CD8-positive, alpha-beta memory T cell (primary cell): ENCODE data around the gene CPEB4. TPM values are rescaled to one million over a fixed set of nuclear protein-coding genes. Genes with fewer than 3 reads are reported as not detected.
A peak's percentile ranks its signal among the peaks of the same experiment; 100 is the strongest.

Experiments used
- CTCF ChIA-PET: fragments of 350-600 bp; sonication (Branson Sonifier 250); formaldehyde crosslinking; loops from one replicate; lab custom pipeline; 2021; ENCODE audit warnings: antibody characterized with exemption; lab: Charles Lee
- POLR2A ChIA-PET: fragments of 350-600 bp; sonication (Branson Sonifier 250); formaldehyde crosslinking; loops from one replicate; lab custom pipeline; 2021; ENCODE audit warnings: antibody characterized with exemption; lab: Charles Lee
- DNase-seq, 5 donors: peaks; one replicate each; pipeline versions ENCODE4 v3.0.0 to v3.0.0-alpha.2; 2020 to 2022; ENCODE audit warnings: mixed read lengths in 1 of 5
- H3K27ac ChIP-seq: one replicate; pipeline ENCODE4 v1.7.0; 2013; ENCODE audit warnings: low read depth, mild to moderate bottlenecking, low read length, moderate library complexity
- H3K27me3 ChIP-seq: 2 replicates; pipeline ENCODE4 v1.7.0; 2013; ENCODE audit warnings: low read length, mild to moderate bottlenecking; ENCODE audit not compliant: insufficient read depth, poor library complexity, severe bottlenecking
- H3K36me3 ChIP-seq: 2 replicates; pipeline ENCODE4 v1.7.0; 2013; ENCODE audit warnings: mild to moderate bottlenecking, low read length, moderate library complexity; ENCODE audit not compliant: insufficient read depth
- H3K4me1 ChIP-seq: 2 replicates; pipeline ENCODE4 v1.7.0; 2013; ENCODE audit warnings: mild to moderate bottlenecking, low read length, moderate library complexity; ENCODE audit not compliant: insufficient read depth
- H3K4me3 ChIP-seq: 2 replicates; pipeline ENCODE4 v1.7.0; 2013; ENCODE audit warnings: mild to moderate bottlenecking, low read length
- H3K9me3 ChIP-seq: 2 replicates; pipeline ENCODE4 v1.7.0; 2013; ENCODE audit warnings: mild to moderate bottlenecking, low read length
- H3K27ac Mint-ChIP-seq, 8 donors: one replicate each; pipeline ENCODE4 v1.8.0; 2020 to 2021; ENCODE audit warnings: mixed read lengths in 8 of 8, mild to moderate bottlenecking in 6 of 8, inconsistent platforms in 3 of 8, moderate library complexity in 3 of 8
- H3K27me3 Mint-ChIP-seq, 2 donors: one replicate each; pipeline ENCODE4 v1.8.0; 2020 to 2021; ENCODE audit warnings: mixed read lengths in 2 of 2, mild to moderate bottlenecking in 1 of 2, moderate library complexity in 1 of 2
- H3K36me3 Mint-ChIP-seq, 3 donors: one replicate each; pipeline ENCODE4 v1.8.0; 2020 to 2021; ENCODE audit warnings: mixed read lengths in 3 of 3, inconsistent platforms in 1 of 3, mild to moderate bottlenecking in 1 of 3
- H3K4me1 Mint-ChIP-seq, 3 donors: one replicate each; pipeline ENCODE4 v1.8.0; 2020 to 2021; ENCODE audit warnings: mixed read lengths in 3 of 3, inconsistent platforms in 1 of 3, mild to moderate bottlenecking in 1 of 3
- H3K4me3 Mint-ChIP-seq, 7 donors: one replicate each; pipeline ENCODE4 v1.8.0; 2020 to 2021; ENCODE audit warnings: mixed read lengths in 7 of 7, mild to moderate bottlenecking in 6 of 7, moderate library complexity in 4 of 7, inconsistent platforms in 2 of 7
- H3K9me3 Mint-ChIP-seq, 5 donors: one replicate each; pipeline ENCODE4 v1.8.0; 2020 to 2022; ENCODE audit warnings: mixed read lengths in 5 of 5, mild to moderate bottlenecking in 3 of 5, moderate library complexity in 2 of 5, inconsistent platforms in 1 of 5
- polyA plus RNA-seq: library from polyadenylated mRNA; unstranded; fragments of 300-500 nt; fragmentation: Illumina TruSeq; gene quantifications from one replicate; pipeline ENCODE4 v1.2.3, GENCODE V29; 2021
- total RNA-seq, 2 experiments: library from RNA; stranded (reverse); gene quantifications; one replicate each; pipeline ENCODE4 v1.2.3, GENCODE V29; 2021

The CPEB4 gene
- total and polyA plus RNA-seq, 3 experiments from 2014 or later = 4.4 to 18.7 (median 17.2) TPM

DNA sequence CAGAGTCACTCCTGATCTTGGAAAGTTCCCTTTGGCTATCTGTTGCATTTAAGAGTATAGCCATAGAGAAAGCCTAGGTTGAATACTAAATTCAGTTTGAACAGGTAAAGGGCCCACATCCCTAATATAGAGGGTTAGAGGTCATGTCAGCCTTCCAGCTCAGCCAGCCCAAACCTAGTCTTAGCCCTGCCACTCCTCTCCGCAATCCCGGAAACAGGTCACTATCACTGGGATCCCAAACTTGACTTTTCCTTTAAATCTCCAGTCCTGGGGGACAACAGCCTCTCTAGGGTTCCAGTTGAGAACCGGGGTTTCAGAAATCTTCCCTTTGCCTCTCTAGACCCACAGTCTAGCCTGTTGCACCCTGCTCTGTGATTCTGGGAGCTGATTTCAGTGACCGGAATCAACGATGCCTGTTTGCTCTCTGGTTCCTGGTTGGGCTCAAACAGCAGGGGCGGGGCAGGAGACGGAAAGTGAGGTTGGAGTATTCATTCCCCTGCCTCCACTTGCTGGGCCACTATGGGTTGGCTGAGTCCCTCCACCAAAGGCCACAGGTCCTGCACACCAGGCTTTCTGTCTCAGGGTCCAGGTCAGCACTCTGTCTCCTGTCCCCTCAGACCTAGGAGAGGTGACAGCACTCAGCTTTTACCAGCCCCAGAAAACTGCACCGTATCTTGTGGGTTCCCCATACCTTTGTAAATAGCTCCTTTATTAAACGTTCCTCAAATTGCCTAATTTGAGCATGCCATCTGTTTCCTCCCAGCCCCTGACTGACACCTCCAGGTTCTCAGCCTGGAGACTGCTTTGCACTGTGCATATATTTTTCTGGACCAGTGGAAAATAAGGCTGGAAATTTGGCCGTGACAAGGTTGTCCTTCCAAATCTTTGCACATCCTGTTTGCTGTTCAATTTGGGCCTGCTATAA is 23.8 kb upstream of the CPEB4 start:
- Mint-ChIP-seq H3K36me3 (no peaks in the 10 kb centered on the region), H3K27ac (peak overlapping the region in 1 of 8 donors; percentile 23), H3K4me3 (no peak overlapping the region), H3K27me3 (peaks cover 4 to 13% of the 10 kb centered on the region in 2 donors), H3K9me3 (no peaks in the 10 kb centered on the region), H3K4me1 (no peaks in the 10 kb centered on the region)
- POLR2A ChIA-PET = no interaction called here
- Histone ChIP-seq H3K4me1 (no peaks in the 10 kb centered on the region), H3K36me3 (no peaks in the 10 kb centered on the region), H3K27me3 (no peaks in the 10 kb centered on the region), H3K4me3 (no peak overlapping the region), H3K9me3 (no peaks in the 10 kb centered on the region), H3K27ac (no peak overlapping the region)
- no peak for DNase-seq
- CTCF ChIA-PET = no interaction called here

DNA sequence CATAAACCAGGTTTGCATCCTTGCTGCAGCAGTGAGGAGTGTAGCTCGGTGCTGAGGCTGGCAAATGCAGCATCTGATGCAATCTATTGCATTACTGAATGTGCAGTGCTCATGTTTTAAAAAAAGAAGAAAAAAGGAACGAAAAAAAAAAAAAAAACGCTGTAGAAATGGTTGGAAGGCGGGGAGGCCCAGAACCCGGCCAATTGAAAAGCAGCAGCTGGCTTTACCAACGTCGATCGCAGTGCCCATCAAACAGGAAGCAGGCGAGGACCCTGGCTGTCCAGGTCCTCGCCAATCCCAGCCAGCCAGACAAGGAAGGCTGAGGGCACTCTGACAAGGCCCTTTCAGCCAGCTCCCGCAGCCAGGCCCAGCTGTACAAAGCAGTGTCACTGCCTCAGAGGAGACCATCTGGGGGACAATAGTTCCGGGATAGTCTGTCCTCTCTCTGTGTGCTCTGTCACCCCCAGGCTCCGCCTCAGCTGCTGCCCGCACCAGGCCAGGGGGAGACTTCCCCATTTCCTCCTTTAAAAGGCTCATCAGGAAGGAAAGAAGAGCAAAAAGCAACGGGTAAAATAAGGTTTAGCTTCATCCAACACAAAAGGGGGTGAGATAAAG is 21.8 kb upstream of the CPEB4 start:
- Mint-ChIP-seq H3K4me1 (no peaks in the 10 kb centered on the region), H3K27ac (no peak overlapping the region), H3K27me3 (peaks cover 3 to 7% of the 10 kb centered on the region in 2 donors), H3K36me3 (no peaks in the 10 kb centered on the region), H3K9me3 (no peaks in the 10 kb centered on the region), H3K4me3 (no peak overlapping the region)
- POLR2A ChIA-PET = no interaction called here
- H3K9me3 ChIP-seq = no peaks in the 10 kb centered on the region
- H3K27ac ChIP-seq = peak overlapping the region; percentile 56
- DNase-seq = no peak
- no peaks in the 10 kb centered on the region for H3K27me3 ChIP-seq
- CTCF ChIA-PET = no interaction called here
- no peaks in the 10 kb centered on the region for H3K4me1 ChIP-seq
- no peaks in the 10 kb centered on the region for H3K36me3 ChIP-seq
- H3K4me3 ChIP-seq = no peak overlapping the region

DNA sequence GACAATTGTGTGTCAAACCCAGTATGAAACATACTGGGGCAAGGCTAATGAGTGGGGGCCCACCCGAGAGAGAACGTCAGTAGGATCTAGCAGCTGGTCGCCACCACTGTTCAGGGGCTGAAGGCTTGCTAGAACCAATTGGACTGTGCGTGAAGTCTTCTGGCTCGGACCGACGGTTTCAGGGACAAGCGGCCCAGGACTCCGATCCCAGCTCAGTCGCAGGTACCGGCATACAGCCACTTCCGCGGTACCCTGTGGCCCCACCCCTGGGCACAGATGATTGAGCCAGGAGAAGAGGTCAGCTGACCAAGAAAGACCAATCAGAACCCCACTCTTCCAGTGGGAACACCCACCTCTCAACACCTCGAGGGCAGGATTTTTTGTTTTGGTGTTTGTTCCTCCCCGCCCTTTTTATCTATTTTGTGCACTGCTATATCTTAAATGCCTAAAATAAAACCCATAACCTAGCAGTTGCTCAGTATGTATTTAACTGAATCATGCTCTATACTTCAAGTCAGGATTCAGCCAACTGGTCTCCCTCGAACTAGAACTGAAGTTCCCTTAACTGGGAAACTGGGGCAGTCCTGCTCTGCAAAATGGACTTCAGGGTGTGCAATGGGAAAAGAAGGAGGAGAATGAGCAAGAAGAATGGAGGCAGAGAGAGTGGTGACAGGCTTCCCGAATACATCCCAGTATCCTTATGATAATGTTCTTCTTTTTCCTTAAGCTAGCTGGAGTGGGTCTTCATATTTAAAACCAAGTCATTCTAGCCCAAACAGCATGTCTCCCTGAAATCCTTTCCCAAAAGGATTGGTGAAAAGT is 21.1 kb upstream of the CPEB4 start:
- no peak overlapping the region for H3K4me3 Mint-ChIP-seq
- H3K4me1 Mint-ChIP-seq = no peaks in the 10 kb centered on the region
- no peak overlapping the region for H3K27ac Mint-ChIP-seq
- Histone ChIP-seq H3K4me3 (no peak overlapping the region), H3K9me3 (no peaks in the 10 kb centered on the region), H3K27me3 (no peaks in the 10 kb centered on the region), H3K4me1 (no peaks in the 10 kb centered on the region), H3K27ac (peak overlapping the region; percentile 56), H3K36me3 (no peaks in the 10 kb centered on the region)
- no peaks in the 10 kb centered on the region for H3K36me3 Mint-ChIP-seq
- no peaks in the 10 kb centered on the region for H3K9me3 Mint-ChIP-seq
- DNase-seq = no peak
- ChIA-PET POLR2A (no interaction called here), CTCF (no interaction called here)
- H3K27me3 Mint-ChIP-seq = peaks cover 3 to 6% of the 10 kb centered on the region in 2 donors

DNA sequence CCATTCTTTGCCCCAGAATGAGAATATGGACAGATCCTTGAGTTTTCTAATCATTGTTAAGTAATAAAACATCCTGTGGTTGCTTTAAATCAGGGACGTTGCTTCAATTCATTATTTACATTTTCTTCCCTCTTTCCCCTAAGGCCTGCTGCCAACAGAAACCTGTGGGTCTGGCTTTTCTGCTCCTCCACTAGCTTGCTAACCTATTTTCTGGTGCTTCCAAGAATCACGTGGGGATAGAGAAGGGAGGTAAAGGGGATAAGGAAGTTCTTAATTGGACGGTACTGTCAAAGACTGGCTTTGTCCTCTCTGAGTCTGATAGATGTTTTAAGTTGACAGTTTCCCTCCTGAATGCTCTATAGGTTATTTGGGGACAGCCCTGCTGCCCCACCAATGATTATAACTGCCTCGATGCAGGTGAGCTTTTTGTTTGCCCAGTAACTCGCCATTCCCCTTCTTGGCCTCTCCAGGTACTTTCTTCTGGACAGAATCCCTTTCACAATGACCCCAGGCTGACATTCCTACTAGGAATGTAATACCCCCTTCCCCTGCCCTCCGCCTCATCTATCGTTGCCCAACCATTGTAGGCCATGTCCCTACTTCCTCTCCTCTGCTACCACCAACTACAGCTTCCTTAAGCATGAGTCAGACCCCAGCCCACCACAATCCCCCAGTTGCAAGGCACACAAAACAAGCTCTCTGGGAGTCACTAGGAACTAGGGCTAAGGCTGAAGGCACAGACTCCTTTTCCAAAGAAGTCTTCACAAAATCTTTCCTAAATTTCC is 19.9 kb upstream of the CPEB4 start:
- H3K4me3 Mint-ChIP-seq = no peak overlapping the region
- no peak overlapping the region for H3K27ac Mint-ChIP-seq
- H3K9me3 ChIP-seq = no peaks in the 10 kb centered on the region
- peaks cover 3 to 5% of the 10 kb centered on the region in 2 donors for H3K27me3 Mint-ChIP-seq
- no peaks in the 10 kb centered on the region for H3K4me1 Mint-ChIP-seq
- H3K27ac ChIP-seq = no peak overlapping the region
- H3K27me3 ChIP-seq = no peaks in the 10 kb centered on the region
- ChIA-PET POLR2A (interaction anchor here (0.6 kb wide), 1 partner anchor 48 kb away, joined by 3 read pairs; no protein-coding TSS in a partner anchor), CTCF (no interaction called here)
- no peaks in the 10 kb centered on the region for H3K36me3 Mint-ChIP-seq
- H3K4me1 ChIP-seq = no peaks in the 10 kb centered on the region
- no peak overlapping the region for H3K4me3 ChIP-seq
- H3K9me3 Mint-ChIP-seq = no peaks in the 10 kb centered on the region
- no peaks in the 10 kb centered on the region for H3K36me3 ChIP-seq
- no peak for DNase-seq

DNA sequence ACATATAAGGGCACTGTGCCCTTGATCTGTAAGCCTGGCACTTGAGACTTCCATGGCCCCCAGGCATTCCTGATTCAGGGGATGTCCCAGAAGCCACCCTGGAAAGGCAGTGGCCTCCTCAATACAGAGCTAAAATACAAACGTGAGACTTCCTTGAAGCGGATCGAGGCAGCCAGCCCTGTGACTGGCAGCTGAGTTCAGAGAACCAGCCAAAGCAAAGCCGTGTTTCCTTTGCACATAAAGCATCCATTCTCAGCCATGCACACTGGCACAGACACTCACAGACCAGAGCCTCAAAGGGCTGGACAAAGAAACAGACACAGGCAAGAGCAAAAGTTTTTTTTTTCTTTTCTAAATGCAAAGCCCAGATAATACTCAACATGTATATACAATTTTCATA is 18.8 kb upstream of the CPEB4 start:
- H3K4me3 ChIP-seq = no peak overlapping the region
- no peaks in the 10 kb centered on the region for H3K4me1 Mint-ChIP-seq
- no peak overlapping the region for H3K27ac Mint-ChIP-seq
- no peaks in the 10 kb centered on the region for H3K36me3 Mint-ChIP-seq
- CTCF ChIA-PET = interaction anchor here (1.5 kb wide), 1 partner anchor 103 kb away, joined by 4 read pairs; no protein-coding TSS in a partner anchor
- no peaks in the 10 kb centered on the region for H3K9me3 Mint-ChIP-seq
- peaks cover 3 to 5% of the 10 kb centered on the region in 2 donors for H3K27me3 Mint-ChIP-seq
- no peaks in the 10 kb centered on the region for H3K4me1 ChIP-seq
- POLR2A ChIA-PET = no interaction called here
- no peaks in the 10 kb centered on the region for H3K36me3 ChIP-seq
- no peaks in the 10 kb centered on the region for H3K9me3 ChIP-seq
- H3K27ac ChIP-seq = no peak overlapping the region
- DNase-seq = no peak
- H3K4me3 Mint-ChIP-seq = no peak overlapping the region
- H3K27me3 ChIP-seq = no peaks in the 10 kb centered on the region

DNA sequence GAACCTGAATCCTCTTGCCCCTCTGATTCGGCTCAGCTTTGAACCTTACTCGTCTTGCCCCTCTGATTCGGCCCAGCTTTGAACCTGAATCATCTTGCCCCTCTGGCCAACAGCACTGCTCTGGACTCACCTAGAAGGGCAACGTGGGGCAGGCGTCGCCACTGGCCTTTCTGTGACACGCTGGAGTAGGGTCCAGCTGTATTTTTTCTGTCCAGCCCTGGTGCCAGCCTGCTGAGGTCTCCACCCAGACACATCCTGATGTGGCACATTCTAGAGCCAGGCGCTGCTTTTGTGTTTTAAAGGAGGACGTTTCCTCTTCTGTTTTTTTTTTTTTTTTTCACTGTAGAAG is 15.2 kb upstream of the CPEB4 start:
- ChIA-PET POLR2A (no interaction called here), CTCF (no interaction called here)
- no peak overlapping the region for H3K27ac ChIP-seq
- H3K4me3 Mint-ChIP-seq = no peak overlapping the region
- H3K4me1 ChIP-seq = no peaks in the 10 kb centered on the region
- H3K4me1 Mint-ChIP-seq = no peaks in the 10 kb centered on the region
- no peaks in the 10 kb centered on the region for H3K9me3 Mint-ChIP-seq
- no peaks in the 10 kb centered on the region for H3K27me3 ChIP-seq
- H3K27me3 Mint-ChIP-seq = peaks cover 0 to 5% of the 10 kb centered on the region in 2 donors
- H3K36me3 Mint-ChIP-seq = no peaks in the 10 kb centered on the region
- no peaks in the 10 kb centered on the region for H3K36me3 ChIP-seq
- peak overlapping the region in 1 of 8 donors; percentile 39 for H3K27ac Mint-ChIP-seq
- no peak overlapping the region for H3K4me3 ChIP-seq
- H3K9me3 ChIP-seq = no peaks in the 10 kb centered on the region
- no peak for DNase-seq

DNA sequence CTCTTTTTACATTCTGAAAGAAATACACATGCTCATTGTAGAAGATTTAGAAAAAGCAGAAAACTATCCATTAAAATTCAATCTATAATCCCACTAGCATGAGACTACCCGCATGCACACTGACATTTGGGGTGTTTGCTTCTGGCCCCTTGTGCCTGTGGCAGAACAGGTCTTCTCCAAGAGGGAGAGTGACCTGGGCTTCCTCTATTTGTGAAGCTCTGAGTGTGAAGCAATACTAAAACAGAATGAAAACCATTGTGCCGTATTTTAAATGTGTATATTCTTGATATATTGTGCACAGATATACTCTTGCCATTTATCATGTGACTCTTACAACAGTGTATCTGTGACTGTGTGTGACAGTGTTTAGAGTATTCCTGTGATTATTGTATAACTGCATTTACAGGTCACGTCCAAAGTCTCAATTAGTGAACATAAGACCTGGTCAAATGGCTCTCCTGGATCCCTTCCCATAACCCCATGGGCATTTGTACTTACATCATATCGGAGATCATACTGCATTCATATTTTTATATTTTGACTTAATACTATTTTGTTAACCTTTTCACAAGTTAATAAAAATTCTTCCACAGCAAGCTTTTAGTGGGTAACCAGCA is 14.7 kb upstream of the CPEB4 start:
- DNase-seq = no peak
- peak overlapping the region in 1 of 8 donors; percentile 39 for H3K27ac Mint-ChIP-seq
- no peak overlapping the region for H3K4me3 Mint-ChIP-seq
- Histone ChIP-seq H3K27ac (no peak overlapping the region), H3K36me3 (no peaks in the 10 kb centered on the region), H3K4me3 (no peak overlapping the region), H3K9me3 (no peaks in the 10 kb centered on the region), H3K27me3 (no peaks in the 10 kb centered on the region), H3K4me1 (no peaks in the 10 kb centered on the region)
- ChIA-PET CTCF (no interaction called here), POLR2A (no interaction called here)
- H3K4me1 Mint-ChIP-seq = no peaks in the 10 kb centered on the region
- H3K9me3 Mint-ChIP-seq = no peaks in the 10 kb centered on the region
- no peaks in the 10 kb centered on the region for H3K36me3 Mint-ChIP-seq
- H3K27me3 Mint-ChIP-seq = peaks cover 0 to 5% of the 10 kb centered on the region in 2 donors
